Spinal cord (tissue), 10 donors: ENCODE results near the gene TMEM61. TPM values are rescaled to one million over a fixed set of nuclear protein-coding genes. Genes with fewer than 3 reads are reported as not detected.

Source experiments
- DNase-seq, 6 donors: peaks; one replicate each; pipeline versions ENCODE4 v3.0.0 to v3.0.0-alpha.2; 2013 to 2015; ENCODE audit warnings: low spot score in 6 of 6, low read depth in 4 of 6
- H3K27ac ChIP-seq: one replicate; pipeline ENCODE4 v1.5.1; 2013; ENCODE audit warnings: low read depth, low read length, control low read depth
- H3K27me3 ChIP-seq: one replicate; pipeline ENCODE4 v1.6.1; 2013; ENCODE audit warnings: low read length; ENCODE audit not compliant: control insufficient read depth, insufficient read depth
- H3K36me3 ChIP-seq: one replicate; pipeline ENCODE4 v1.6.1; 2013; ENCODE audit warnings: low read length; ENCODE audit not compliant: control insufficient read depth, insufficient read depth
- H3K4me1 ChIP-seq: one replicate; pipeline ENCODE4 v1.6.1; 2013; ENCODE audit warnings: low read length; ENCODE audit not compliant: control insufficient read depth, insufficient read depth
- H3K4me3 ChIP-seq: one replicate; pipeline ENCODE4 v1.5.1; 2013; ENCODE audit warnings: low read depth, low read length, control low read depth
- H3K9me3 ChIP-seq: one replicate; pipeline ENCODE4 v1.6.1; 2013; ENCODE audit warnings: low read length; ENCODE audit not compliant: control insufficient read depth, insufficient read depth
- WGBS: methylation state at CpG from one replicate; pipeline ENCODE4 v1.1.5; 2013; ENCODE audit warnings: missing lambda C conversion rate; ENCODE audit not compliant: insufficient coverage; 5-methylcytosine and 5-hydroxymethylcytosine counted together
- polyA plus RNA-seq, 2 donors: library from polyadenylated mRNA; unstranded; fragments of 120-200 nt; gene quantifications; one replicate each; pipeline ENCODE4 v1.2.1, GENCODE V29; 2013; ENCODE audit not compliant: insufficient read length in 2 of 2
- total RNA-seq, 2 donors: library from RNA; depleted of rRNA in 1 of 2; stranded (reverse); fragments of 120-200 nt in 1 of 2; fragments of >200 nt in 1 of 2; gene quantifications; one replicate each; pipeline versions ENCODE4 v1.2.3 to v1.2.4, GENCODE V29; 2013 to 2014
- donor health status: healthy.

TMEM61 gene
- total and polyA plus RNA-seq, 4 donors, result 0.39 to 1.3 (median 0.88) TPM

GRCh38 chr1:54980046-54980527, 341 bp upstream of the TMEM61 start:
- Histone ChIP-seq H3K4me1 (peaks cover 11% of the 10 kb centered on the region), H3K9me3 (no peaks in the 10 kb centered on the region), H3K4me3 (no peak overlapping the region), H3K36me3 (no peaks in the 10 kb centered on the region), H3K27ac (no peak overlapping the region), H3K27me3 (peaks cover 33% of the 10 kb centered on the region)
- 20% methylated on average over 24 of the region's 25 CpGs for WGBS
- no peak for DNase-seq

- H3K9me3 ChIP-seq, result no peaks in the 10 kb centered on the region
- H3K4me3 ChIP-seq, result no peak overlapping the region
- WGBS, result 100% methylated on average over 2 of the region's 8 CpGs
- H3K27ac ChIP-seq, result no peak overlapping the region
- DNase-seq, result no peak
- no peaks in the 10 kb centered on the region for H3K36me3 ChIP-seq
- H3K27me3 ChIP-seq, result peaks cover 33% of the 10 kb centered on the region
- peaks cover 11% of the 10 kb centered on the region for H3K4me1 ChIP-seq
Observed at GRCh38 chr1:54981466-54981865, 1.0 kb downstream of the TMEM61 start.

GRCh38 chr1:54982739-54983138, 2.3 kb downstream of the TMEM61 start:
- no peaks in the 10 kb centered on the region for H3K36me3 ChIP-seq
- DNase-seq, result peak in 1 of 6 donors; percentile 67
- no peak overlapping the region for H3K27ac ChIP-seq
- H3K4me1 ChIP-seq, result peaks cover 8% of the 10 kb centered on the region
- H3K27me3 ChIP-seq, result peaks cover 33% of the 10 kb centered on the region
- H3K4me3 ChIP-seq, result no peak overlapping the region
- no peaks in the 10 kb centered on the region for H3K9me3 ChIP-seq

DNA sequence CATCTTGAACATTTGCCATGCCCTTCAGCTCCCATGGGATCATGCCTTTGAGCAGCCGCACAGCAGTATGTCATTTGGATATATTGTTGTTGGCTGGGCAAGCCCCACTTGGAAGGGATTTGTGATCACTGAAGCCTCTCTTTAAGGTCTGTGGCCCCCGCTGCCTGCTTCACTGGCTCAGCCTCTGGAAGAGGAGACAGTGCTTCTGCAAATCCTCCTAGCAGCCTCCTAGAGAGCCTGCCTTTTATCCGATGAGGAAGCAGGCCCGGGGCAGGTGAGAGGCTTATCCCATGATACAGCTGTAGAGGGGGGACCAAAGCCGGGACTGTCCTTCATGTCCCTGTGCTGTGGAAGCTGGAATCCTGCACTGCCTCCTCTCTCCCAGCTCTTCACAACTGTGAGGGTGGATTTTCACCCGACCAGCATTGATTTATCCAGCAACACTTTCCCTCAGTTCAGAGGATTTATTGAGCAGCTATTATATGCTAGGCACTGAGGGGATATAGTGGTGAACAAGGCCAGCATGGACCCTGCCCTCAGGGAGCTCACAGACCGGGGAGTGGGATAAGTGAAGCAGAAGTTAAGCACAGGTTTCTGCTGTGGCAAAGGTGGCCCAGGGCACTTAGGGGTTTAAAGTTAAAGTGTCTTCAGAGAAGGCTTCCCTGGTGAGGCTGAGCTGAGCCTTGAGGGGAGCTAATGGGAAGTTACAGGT, 3.9 kb downstream of the TMEM61 start:
- no peak overlapping the region for H3K27ac ChIP-seq
- peak in 2 of 6 donors; percentile 33 to 38 for DNase-seq
- peaks cover 12% of the 10 kb centered on the region for H3K4me1 ChIP-seq
- H3K36me3 ChIP-seq, result no peaks in the 10 kb centered on the region
- H3K4me3 ChIP-seq, result no peak overlapping the region
- 57% methylated on average over 5 of the region's 7 CpGs for WGBS
- H3K27me3 ChIP-seq, result peaks cover 26% of the 10 kb centered on the region
- no peaks in the 10 kb centered on the region for H3K9me3 ChIP-seq

GRCh38 chr1:54985556-54985955, 5.1 kb downstream of the TMEM61 start:
- no peak overlapping the region for H3K4me3 ChIP-seq
- peaks cover 14% of the 10 kb centered on the region for H3K27me3 ChIP-seq
- peaks cover 8% of the 10 kb centered on the region for H3K4me1 ChIP-seq
- H3K27ac ChIP-seq, result no peak overlapping the region
- 99% methylated on average over 5 of the region's 5 CpGs for WGBS
- no peaks in the 10 kb centered on the region for H3K9me3 ChIP-seq
- H3K36me3 ChIP-seq, result no peaks in the 10 kb centered on the region
- DNase-seq, result no peak

- peaks cover 8% of the 10 kb centered on the region for H3K4me1 ChIP-seq
- no peaks in the 10 kb centered on the region for H3K9me3 ChIP-seq
- H3K36me3 ChIP-seq, result no peaks in the 10 kb centered on the region
- 82% methylated on average over 15 of the region's 15 CpGs for WGBS
- DNase-seq, result no peak
- peaks cover 10% of the 10 kb centered on the region for H3K27me3 ChIP-seq
- H3K4me3 ChIP-seq, result no peak overlapping the region
- H3K27ac ChIP-seq, result no peak overlapping the region
Observed at GRCh38 chr1:54986025-54986424, 5.6 kb downstream of the TMEM61 start.

- H3K36me3 ChIP-seq, result no peaks in the 10 kb centered on the region
- H3K9me3 ChIP-seq, result no peaks in the 10 kb centered on the region
- no peak overlapping the region for H3K4me3 ChIP-seq
- WGBS, result 95% methylated on average over 3 of the region's 3 CpGs
- no peak overlapping the region for H3K27ac ChIP-seq
- DNase-seq, result no peak
- peaks cover 8% of the 10 kb centered on the region for H3K4me1 ChIP-seq
- H3K27me3 ChIP-seq, result peaks cover 7% of the 10 kb centered on the region
Observed at GRCh38 chr1:54986533-54986932, 6.1 kb downstream of the TMEM61 start.

GRCh38 chr1:54987427-54987826, 7.0 kb downstream of the TMEM61 start:
- H3K4me3 ChIP-seq, result no peak overlapping the region
- H3K27ac ChIP-seq, result no peak overlapping the region
- WGBS, result 44% methylated on average over 2 of the region's 2 CpGs
- peaks cover 8% of the 10 kb centered on the region for H3K4me1 ChIP-seq
- H3K36me3 ChIP-seq, result no peaks in the 10 kb centered on the region
- peaks cover 2% of the 10 kb centered on the region for H3K27me3 ChIP-seq
- H3K9me3 ChIP-seq, result no peaks in the 10 kb centered on the region
- DNase-seq, result no peak

- WGBS, result 87% methylated on average over 8 of the region's 8 CpGs
- Histone ChIP-seq H3K4me1 (peaks cover 8% of the 10 kb centered on the region), H3K27ac (no peak overlapping the region)
Observed at GRCh38 chr1:54987919-54988705, 7.7 kb downstream of the TMEM61 start.

GRCh38 chr1:54988975-54989374, 8.5 kb downstream of the TMEM61 start:
- H3K27me3 ChIP-seq, result no peaks in the 10 kb centered on the region
- no peaks in the 10 kb centered on the region for H3K36me3 ChIP-seq
- H3K27ac ChIP-seq, result no peak overlapping the region
- H3K4me3 ChIP-seq, result no peak overlapping the region
- H3K9me3 ChIP-seq, result no peaks in the 10 kb centered on the region
- H3K4me1 ChIP-seq, result peaks cover 7% of the 10 kb centered on the region
- DNase-seq, result no peak
- 100% methylated on average over 1 of the region's 4 CpGs for WGBS

More at GRCh38 chr1:54987919-54988705, 7.7 kb downstream of the TMEM61 start:
- Histone ChIP-seq H3K9me3 (no peaks in the 10 kb centered on the region), H3K27me3 (peaks cover 2% of the 10 kb centered on the region), H3K4me3 (no peak overlapping the region), H3K36me3 (no peaks in the 10 kb centered on the region)
- no peak for DNase-seq
